HG03196 (cell line): Measurements from ENCODE around the gene SIPA1L3.
"Not testable (repeated sequence)": the region's sequence is repeated elsewhere in the genome, so short reads cannot be mapped to it uniquely, and the experiment has no call there.

ENCODE experiments used
- ATAC-seq: cut with Tn5 transposase; IDR thresholded peaks from one replicate; pipeline ENCODE4 v1.9.1; 2021; ENCODE audit not compliant: unreplicated experiment

SIPA1L3 gene

GRCh38 chr19:38224014-38224862, 317.2 kb downstream of the SIPA1L3 start, which contains the start of gene DPF1:
DPF1 (minus strand) TSS chr19:38224222; CDS start chr19:38224142, 80 bp downstream.
- ATAC-seq, result no peak

- ATAC-seq, result not testable (repeated sequence)
These were observed 317.8 kb downstream of the SIPA1L3 start for GRCh38 chr19:38224863-38225218.

- ATAC-seq, result no peak
These were observed 320.4 kb downstream of the SIPA1L3 start for GRCh38 chr19:38227287-38228004.

- ATAC-seq, result no peak
These were observed 321.0 kb downstream of the SIPA1L3 start for GRCh38 chr19:38228005-38228377.

- ATAC-seq, result no peak
These were observed 321.8 kb downstream of the SIPA1L3 start for GRCh38 chr19:38228491-38229439.

- peak; percentile 62 for ATAC-seq
These were observed 322.6 kb downstream of the SIPA1L3 start for GRCh38 chr19:38229585-38230073.

- ATAC-seq, result not testable (repeated sequence)
These were observed 323.6 kb downstream of the SIPA1L3 start for GRCh38 chr19:38230506-38231133.

- ATAC-seq, result no peak
These were observed 324.9 kb downstream of the SIPA1L3 start for GRCh38 chr19:38231918-38232317.

GRCh38 chr19:38233740-38234251, 326.8 kb downstream of the SIPA1L3 start:
- ATAC-seq, result no peak

- no peak for ATAC-seq
These were observed 327.6 kb downstream of the SIPA1L3 start for GRCh38 chr19:38234615-38235014.

- no peak for ATAC-seq
These were observed 332.8 kb downstream of the SIPA1L3 start for GRCh38 chr19:38239816-38240215.

- no peak for ATAC-seq
These were observed 336.3 kb downstream of the SIPA1L3 start for GRCh38 chr19:38243279-38243673.

GRCh38 chr19:38245826-38246498, 339.0 kb downstream of the SIPA1L3 start:
- no peak for ATAC-seq

GRCh38 chr19:38247126-38247525, 340.1 kb downstream of the SIPA1L3 start:
- ATAC-seq, result no peak

GRCh38 chr19:38247734-38248268, 340.8 kb downstream of the SIPA1L3 start:
- ATAC-seq, result no peak

- ATAC-seq, result no peak
These were observed 341.4 kb downstream of the SIPA1L3 start for GRCh38 chr19:38248421-38248820.

- ATAC-seq, result no peak
These were observed 343.4 kb downstream of the SIPA1L3 start for GRCh38 chr19:38250428-38250820.

GRCh38 chr19:38250821-38251563, 344.0 kb downstream of the SIPA1L3 start:
- no peak for ATAC-seq

GRCh38 chr19:38251564-38252051, 344.6 kb downstream of the SIPA1L3 start:
- no peak for ATAC-seq
